ENCODE results near the gene CYP4F8. TPM values are rescaled to one million over a fixed set of nuclear protein-coding genes. Genes with fewer than 3 reads are reported as not detected.

Gene CYP4F8
- total and polyA plus RNA-seq, 2 of the 8 experiments (the other 6 are each of a cell fraction or from before 2014, with no cell fraction given), result not detected

GRCh38 chr19:15640904-15641597 is 26.0 kb downstream of the CYP4F8 start:
- Histone ChIP-seq H3K36me3 (ENCODE audit: control insufficient read depth in 2 of 4, insufficient read depth in 4 of 4, low read length in 3 of 4) (no peaks in the 10 kb centered on the region), H3K23me2 (ENCODE audit: low read depth, low read length) (peaks cover 4% of the 10 kb centered on the region; the same call in 1 of the 2 replicates), H3K23ac (ENCODE audit: insufficient read length) (no peak overlapping the region), H2BK20ac (ENCODE audit: low read length) (no peak overlapping the region), H3K79me2 (ENCODE audit: control insufficient read depth in 1 of 2, insufficient read depth in 2 of 2, low read length in 2 of 2) (no peaks in the 10 kb centered on the region), H3K4ac (replicated peaks; ENCODE audit: insufficient read length, low read depth, low read length) (no peak overlapping the region), H2BK5ac (ENCODE audit: low read depth, low read length) (no peak overlapping the region), H3K9ac (replicated peaks in 1 of 4; ENCODE audit: extremely low read depth in 1 of 4, low read depth in 3 of 4, low read length in 3 of 4) (no peak overlapping the region), H3K27me3 (replicated peaks in 1 of 4; ENCODE audit: control insufficient read depth in 3 of 4, extremely low read depth in 1 of 4, insufficient read depth in 3 of 4, low read length in 3 of 4) (no peaks in the 10 kb centered on the region), H4K91ac (replicated peaks; ENCODE audit: insufficient read length, low read length) (no peak overlapping the region), H3K18ac (ENCODE audit: extremely low read depth, low read length) (no peak overlapping the region), H3K14ac (ENCODE audit: insufficient read length) (no peak overlapping the region), H3K4me3 (ENCODE audit: extremely low read depth in 1 of 4, insufficient read depth in 2 of 4, low read depth in 3 of 4, low read length in 4 of 4) (no peak overlapping the region), H2BK15ac (ENCODE audit: low read length) (no peak overlapping the region), H3K4me1 (replicated peaks in 1 of 4; ENCODE audit: control insufficient read depth in 3 of 4, insufficient read depth in 4 of 4, low read length in 3 of 4) (no peaks in the 10 kb centered on the region), H4K20me1 (replicated peaks in 1 of 2; ENCODE audit: control insufficient read depth in 1 of 2, insufficient read depth in 2 of 2, low read length in 2 of 2) (no peaks in the 10 kb centered on the region), H2BK12ac (ENCODE audit: low read depth, low read length) (no peak overlapping the region), H2AFZ (ENCODE audit: low read length) (no peak overlapping the region), H3K9me3 (ENCODE audit: insufficient read depth in 2 of 2, low read depth in 1 of 2, low read length in 1 of 2) (peaks cover 72 to 85% of the 10 kb centered on the region in 2 experiments), H2BK120ac (replicated peaks; ENCODE audit: low read depth, low read length) (no peak overlapping the region), H3K56ac (replicated peaks; ENCODE audit: insufficient read length, low read depth, low read length) (no peak overlapping the region), H4K8ac (ENCODE audit: extremely low read depth, insufficient read depth, low read length) (no peak overlapping the region), H4K5ac (ENCODE audit: insufficient read length, low read depth, low read length) (no peak overlapping the region), H3K4me2 (ENCODE audit: insufficient read depth in 1 of 2, low read depth in 2 of 2, low read length in 2 of 2) (no peak overlapping the region), H3K27ac (ENCODE audit: low read depth, low read length) (no peak overlapping the region), H3K79me1 (ENCODE audit: low read depth, low read length) (no peaks in the 10 kb centered on the region; the same call in 1 of the 2 replicates), H2AK5ac (ENCODE audit: low read depth, low read length) (no peak overlapping the region)
- WGBS, 2 experiments (ENCODE audit: extremely low coverage in 1 of 2, insufficient coverage in 1 of 2, insufficient read length in 1 of 2, insufficient replicate concordance in 2 of 2, low coverage in 1 of 2, low lambda C conversion rate in 2 of 2, missing lambda C conversion rate in 1 of 2), result 76% methylated on average over 12 of the region's 12 CpGs; no CpG with 5 or more reads in 1 of the 2 experiments
- CTCF ChIA-PET (ENCODE audit: partially characterized antibody), result no interaction called here
- TF ChIP-seq ATF2 (IDR thresholded peaks at IDR 0.05; ENCODE audit: low read length) (no peak), RFX5 (IDR thresholded peaks at IDR 0.05; ENCODE audit: borderline replicate concordance, low read depth, low read length) (no peak), BCL11A (IDR thresholded peaks at IDR 0.05; ENCODE audit: low read depth in 2 of 2, low read length in 2 of 2) (no peak), CREB1 (IDR thresholded peaks at IDR 0.05) (no peak), KDM5A (IDR thresholded peaks at IDR 0.05; ENCODE audit: low read length) (no peak), KDM1A (IDR thresholded peaks at IDR 0.05; ENCODE audit: borderline replicate concordance, low read length) (no peak), TBP (IDR thresholded peaks at IDR 0.05; ENCODE audit: low read depth, low read length) (no peak), TEAD4 (IDR thresholded peaks at IDR 0.05; ENCODE audit: low read depth, low read length) (no peak), JUN (IDR thresholded peaks at IDR 0.05; ENCODE audit: low read depth, low read length) (no peak), POLR2A (IDR thresholded peaks at IDR 0.05; ENCODE audit: control extremely low read depth in 1 of 2, low read depth in 2 of 2, low read length in 2 of 2) (no peak), USF2 (IDR thresholded peaks at IDR 0.05; ENCODE audit: low read length) (no peak)
- POLR2A ChIA-PET (ENCODE audit: partially characterized antibody), result no interaction called here
- no peak for DNase-seq (ENCODE audit: low read depth in 1 of 2, low spot score in 2 of 2)
- FAIRE-seq, result no peak
